ENCODE data around the gene ETFB.

ETFB gene

GRCh38 chr19:51365965-51366388 is at the start of gene ETFB (continued):
- TF ChIP-seq PRDM2 (tag by site-specific recombination; IDR thresholded peaks at IDR 0.05; ENCODE audit: borderline replicate concordance) (no peak), CTCF (tag by site-specific recombination; IDR thresholded peaks at IDR 0.05) (peak; percentile 3; the same call in 1 of the 2 replicates), ZNF426 (tag by site-specific recombination; IDR thresholded peaks at IDR 0.05) (no peak), WT1 (tag by site-specific recombination; IDR thresholded peaks at IDR 0.05) (no peak), ZBTB26 (tag by site-specific recombination; optimal IDR thresholded peaks at IDR 0.05) (peak; percentile 63), ZNF341 (tag by site-specific recombination; IDR thresholded peaks at IDR 0.05; ENCODE audit: low read depth) (no peak), YY1 (tag by site-specific recombination; IDR thresholded peaks at IDR 0.05) (peak; percentile 40; the same call in 1 of the 2 replicates), GLI4 (tag by site-specific recombination; IDR thresholded peaks at IDR 0.05) (0 out of 2 replicates have a peak, but pooled peaks have one; percentile 28), REST (tag by site-specific recombination; IDR thresholded peaks at IDR 0.05) (0 out of 2 replicates have a peak, but pooled peaks have one; percentile 25), HOXC10 (CRISPR knock-in tag; IDR thresholded peaks at IDR 0.05) (no peak), ZNF146 (tag by site-specific recombination; IDR thresholded peaks at IDR 0.05) (no peak), INSM2 (tag by site-specific recombination; IDR thresholded peaks at IDR 0.05) (0 out of 2 replicates have a peak, but pooled peaks have one; percentile 18), ZNF449 (tag by site-specific recombination; IDR thresholded peaks at IDR 0.05) (peak; percentile 76), ZBTB7A (tag by site-specific recombination; IDR thresholded peaks at IDR 0.05; ENCODE audit: low read depth) (peak; percentile 45; the same call in 1 of the 2 replicates), ZNF211 (tag by site-specific recombination; IDR thresholded peaks at IDR 0.05; ENCODE audit: low read depth) (no peak), ZNF48 (tag by site-specific recombination; IDR thresholded peaks at IDR 0.05) (no peak), BCL11B (tag by site-specific recombination; IDR thresholded peaks at IDR 0.05; ENCODE audit: low read depth) (no peak), ZNF274 (IDR thresholded peaks at IDR 0.05; ENCODE audit: low read length) (no peak), ZNF274 (tag by site-specific recombination; IDR thresholded peaks at IDR 0.05; ENCODE audit: borderline replicate concordance) (no peak), ZBTB44 (tag by site-specific recombination; IDR thresholded peaks at IDR 0.05) (no peak), ZNF366 (tag by site-specific recombination; conservative IDR thresholded peaks at IDR 0.05) (no peak)

Data from HEK293 (cell line).